ENCODE measurements around the gene SLAMF1. TPM values are rescaled to one million over a fixed set of nuclear protein-coding genes. Genes with fewer than 3 reads are reported as not detected.

SLAMF1 gene
- total RNA-seq, 1 experiment from 2014 or later: 2.2 TPM

DNA sequence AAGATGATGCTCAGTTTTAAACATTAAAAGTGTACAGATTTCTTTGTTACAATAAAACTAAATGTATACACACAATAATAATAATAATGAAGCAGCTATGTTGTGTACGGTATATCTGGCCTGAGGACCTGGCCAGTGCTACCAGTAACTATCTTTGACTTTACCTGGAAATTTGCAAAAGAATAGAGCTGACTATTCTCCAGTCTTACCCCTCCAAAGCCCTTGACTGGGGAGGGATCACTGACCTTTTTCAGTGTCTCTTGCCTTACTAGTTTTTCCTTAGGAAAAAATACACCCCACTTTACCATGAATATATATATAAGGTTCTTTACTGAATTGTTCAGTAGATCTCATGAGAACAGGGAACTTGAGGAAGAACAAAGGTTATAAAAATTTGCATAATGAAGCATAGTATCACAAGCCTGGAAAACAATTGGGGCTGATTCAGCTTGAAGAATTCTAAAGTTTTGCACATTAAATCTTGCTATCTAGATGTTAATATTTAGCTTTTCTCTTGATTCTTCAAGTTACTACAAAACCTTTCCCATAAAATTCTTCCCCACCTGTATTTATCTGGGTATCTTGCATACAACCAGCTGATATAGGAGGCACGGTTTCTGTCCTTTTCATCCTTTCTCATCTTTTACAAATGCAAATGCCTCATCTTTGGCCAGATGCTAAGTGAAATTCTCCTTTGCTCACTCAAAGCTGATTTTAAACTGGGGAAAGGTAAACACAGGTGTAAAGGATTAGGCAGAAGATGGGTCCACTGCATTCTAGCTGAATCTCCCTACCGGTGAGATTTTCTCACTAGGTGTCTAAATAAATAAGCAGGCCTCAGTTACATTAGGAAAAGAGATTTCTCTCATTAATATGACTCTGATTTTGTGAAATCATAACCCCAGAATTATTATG, 25.0 kb upstream of the SLAMF1 start:
- TF ChIP-seq CTCF (conservative IDR thresholded peaks at IDR 0.05; ENCODE audit: low read depth, low read length) (no peak), EZH2 (IDR thresholded peaks at IDR 0.05; ENCODE audit: borderline replicate concordance, low read depth, low read length, poor library complexity, severe bottlenecking) (no peak)
- Histone ChIP-seq H3K4me3 (ENCODE audit: low read depth, low read length, poor library complexity, severe bottlenecking) (no peak overlapping the region), H3K9me3 (ENCODE audit: low read depth, low read length, poor library complexity, severe bottlenecking) (peaks cover 6% of the 10 kb centered on the region), H3K27me3 (replicated peaks; ENCODE audit: insufficient read depth, low read depth, low read length, poor library complexity) (peaks cover 12% of the 10 kb centered on the region), H3K4me1 (ENCODE audit: insufficient read depth, low read length, poor library complexity, severe bottlenecking) (no peaks in the 10 kb centered on the region), H3K36me3 (ENCODE audit: insufficient read depth, low read length, poor library complexity, severe bottlenecking) (no peaks in the 10 kb centered on the region), H3K27ac (ENCODE audit: low read depth, low read length, poor library complexity, severe bottlenecking) (no peak overlapping the region)
- DNase-seq (ENCODE audit: low spot score): no peak
- CTCF ChIA-PET: interaction anchor here (0.5 kb wide), 1 partner anchor 319 kb away, joined by 7 read pairs; no protein-coding TSS in a partner anchor
- intact Hi-C loops (cut with micrococcal nuclease; ENCODE audit: unreplicated experiment): no loop called here
- no TSS peak for BruUV-seq (replicated peaks)
- POLR2A ChIA-PET (ENCODE audit: low non-redundant PET): no interaction called here

DNA sequence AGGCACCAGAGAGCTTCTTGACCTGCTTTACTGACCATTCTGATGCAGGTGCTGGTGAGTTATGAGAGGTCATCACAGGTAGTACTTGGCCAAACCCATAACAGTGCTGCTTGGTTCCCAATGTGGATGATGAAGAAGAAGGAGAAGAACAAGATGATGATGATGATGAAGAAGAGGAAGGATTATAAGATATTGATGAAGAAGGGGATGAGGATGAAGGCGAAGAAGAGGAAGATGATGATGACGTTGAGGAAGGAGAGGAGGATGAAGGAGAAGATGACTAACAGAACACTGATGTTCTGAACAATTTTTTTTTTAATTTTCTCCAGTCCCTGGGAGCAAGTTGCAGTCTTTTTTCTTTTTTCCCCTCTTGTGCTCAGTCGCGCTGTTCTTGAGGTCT, 23.9 kb upstream of the SLAMF1 start:
- H3K4me3 ChIP-seq (ENCODE audit: low read depth, low read length, poor library complexity, severe bottlenecking): no peak overlapping the region
- BruUV-seq (replicated peaks): no TSS peak
- peaks cover 9% of the 10 kb centered on the region for H3K4me1 ChIP-seq (ENCODE audit: insufficient read depth, low read length, poor library complexity, severe bottlenecking)
- intact Hi-C loops (cut with micrococcal nuclease; ENCODE audit: unreplicated experiment): no loop called here
- DNase-seq (ENCODE audit: low spot score): no peak
- peaks cover 12% of the 10 kb centered on the region for H3K27me3 ChIP-seq (replicated peaks; ENCODE audit: insufficient read depth, low read depth, low read length, poor library complexity)
- H3K36me3 ChIP-seq (ENCODE audit: insufficient read depth, low read length, poor library complexity, severe bottlenecking): no peaks in the 10 kb centered on the region
- H3K9me3 ChIP-seq (ENCODE audit: low read depth, low read length, poor library complexity, severe bottlenecking): peaks cover 6% of the 10 kb centered on the region
- no peak overlapping the region for H3K27ac ChIP-seq (ENCODE audit: low read depth, low read length, poor library complexity, severe bottlenecking)
- TF ChIP-seq CTCF (conservative IDR thresholded peaks at IDR 0.05; ENCODE audit: low read depth, low read length): no peak
- TF ChIP-seq EZH2 (IDR thresholded peaks at IDR 0.05; ENCODE audit: borderline replicate concordance, low read depth, low read length, poor library complexity, severe bottlenecking): no peak
- ChIA-PET CTCF (no interaction called here), POLR2A (ENCODE audit: low non-redundant PET) (no interaction called here)

- H3K9me3 ChIP-seq (ENCODE audit: low read depth, low read length, poor library complexity, severe bottlenecking): peaks cover 6% of the 10 kb centered on the region
- ChIA-PET CTCF (no interaction called here), POLR2A (ENCODE audit: low non-redundant PET) (no interaction called here)
- no TSS peak for BruUV-seq (replicated peaks)
- intact Hi-C loops (cut with micrococcal nuclease; ENCODE audit: unreplicated experiment): no loop called here
- H3K27ac ChIP-seq (ENCODE audit: low read depth, low read length, poor library complexity, severe bottlenecking): no peak overlapping the region
- no peak for TF ChIP-seq EZH2 (IDR thresholded peaks at IDR 0.05; ENCODE audit: borderline replicate concordance, low read depth, low read length, poor library complexity, severe bottlenecking)
- TF ChIP-seq CTCF (conservative IDR thresholded peaks at IDR 0.05; ENCODE audit: low read depth, low read length): no peak
- H3K36me3 ChIP-seq (ENCODE audit: insufficient read depth, low read length, poor library complexity, severe bottlenecking): no peaks in the 10 kb centered on the region
- H3K4me3 ChIP-seq (ENCODE audit: low read depth, low read length, poor library complexity, severe bottlenecking): no peak overlapping the region
- peaks cover 12% of the 10 kb centered on the region for H3K27me3 ChIP-seq (replicated peaks; ENCODE audit: insufficient read depth, low read depth, low read length, poor library complexity)
- no peak for DNase-seq (ENCODE audit: low spot score)
- peaks cover 18% of the 10 kb centered on the region for H3K4me1 ChIP-seq (ENCODE audit: insufficient read depth, low read length, poor library complexity, severe bottlenecking)
Measured at GRCh38 chr1:160669802-160670201, 23.0 kb upstream of the SLAMF1 start.

All from A673 (cell line).